Small intestine (tissue), 16 donors: Measurements from ENCODE around the gene MYLK4. TPM values are rescaled to one million over a fixed set of nuclear protein-coding genes. Genes with fewer than 3 reads are reported as not detected.

ENCODE experiments used
- DNase-seq, 2 donors: peaks; one replicate each; pipeline versions ENCODE4 v3.0.0 to v3.0.0-alpha.2; 2013
- FAIRE-seq: peaks from 2 replicates; lab custom pipeline; 2012; peaks lifted over from hg19 to GRCh38; lab: Jason Lieb, UNC
- H3K27ac ChIP-seq, 3 donors: one replicate each; pipeline ENCODE4 v1.5.1; 2013; ENCODE audit warnings: low read length in 2 of 3, mild to moderate bottlenecking in 2 of 3, control low read depth in 1 of 3, inconsistent platforms in 1 of 3, low read depth in 1 of 3, moderate library complexity in 1 of 3
- H3K27me3 ChIP-seq, 3 donors: one replicate each; pipeline ENCODE4 v1.6.1; 2013; ENCODE audit warnings: low read length in 3 of 3, inconsistent platforms in 1 of 3; ENCODE audit not compliant: control insufficient read depth in 3 of 3, insufficient read depth in 3 of 3
- H3K36me3 ChIP-seq, 3 donors: one replicate each; pipeline ENCODE4 v1.6.1; 2013; ENCODE audit warnings: low read length in 3 of 3, inconsistent platforms in 1 of 3, low read depth in 1 of 3, mild to moderate bottlenecking in 1 of 3, moderate library complexity in 1 of 3; ENCODE audit not compliant: control insufficient read depth in 3 of 3, insufficient read depth in 2 of 3
- H3K4me1 ChIP-seq, 3 donors: one replicate each; pipeline ENCODE4 v1.6.1; 2013; ENCODE audit warnings: low read length in 2 of 3, inconsistent platforms in 1 of 3, low read depth in 1 of 3, mild to moderate bottlenecking in 1 of 3, moderate library complexity in 1 of 3; ENCODE audit not compliant: control insufficient read depth in 3 of 3, insufficient read depth in 2 of 3
- H3K4me3 ChIP-seq, 3 donors: one replicate each; pipeline ENCODE4 v1.5.1; 2013; ENCODE audit warnings: low read length in 3 of 3, control low read depth in 1 of 3, inconsistent platforms in 1 of 3, low read depth in 1 of 3, mild to moderate bottlenecking in 1 of 3, moderate library complexity in 1 of 3
- H3K9me3 ChIP-seq, 2 donors: one replicate each; pipeline ENCODE4 v1.6.1; 2013; ENCODE audit warnings: low read depth in 1 of 2, low read length in 1 of 2; ENCODE audit not compliant: control insufficient read depth in 2 of 2, insufficient read depth in 1 of 2
- WGBS, 3 donors: extraction: QIAGEN DNeasy Blood & Tissue Kit; methylation state at CpG; one replicate each; pipeline ENCODE4 v1.1.7; 2013; 5-methylcytosine and 5-hydroxymethylcytosine counted together
- long read RNA-seq, 10 donors: transcript quantifications; one replicate each; lab custom pipeline, GENCODE V29; 2026
- polyA plus RNA-seq, 4 donors: library from polyadenylated mRNA; stranded (reverse) in 3 of 4; unstranded in 1 of 4; fragments of 200-250 nt in 3 of 4; fragments of 120-200 nt in 1 of 4; gene quantifications; one replicate each; pipeline versions ENCODE4 v1.2.1 to v1.2.3, GENCODE V29; 2013
- donor health status: healthy with polysubstance abuse.
- donor health status: control.
- donor health status: control.
- donor health status: Bipolar disorder and iron deficiency.
- donor health status: healthy.

Gene MYLK4
- under 1 TPM; under 0.01 to 0.37 (median 0.32) TPM for polyA plus RNA-seq
- long read RNA-seq, donor 1, result 0 reads
- long read RNA-seq, donor 2, result 0 reads
- long read RNA-seq, donor 3, result 0 reads
- long read RNA-seq, donor 4, result 0 reads
- long read RNA-seq, donor 5, result 0 reads
- long read RNA-seq, donor 6, result 0 reads
- long read RNA-seq, donor 7, result 0 reads
- long read RNA-seq, donor 8, partial matches to known transcripts, result 9 of 9 reads
- long read RNA-seq, donor 8, other reads (novel, unspliced or antisense), result 0 of 9 reads
- long read RNA-seq, donor 9, result 0 reads
- long read RNA-seq, donor 10, result 0 reads

DNA sequence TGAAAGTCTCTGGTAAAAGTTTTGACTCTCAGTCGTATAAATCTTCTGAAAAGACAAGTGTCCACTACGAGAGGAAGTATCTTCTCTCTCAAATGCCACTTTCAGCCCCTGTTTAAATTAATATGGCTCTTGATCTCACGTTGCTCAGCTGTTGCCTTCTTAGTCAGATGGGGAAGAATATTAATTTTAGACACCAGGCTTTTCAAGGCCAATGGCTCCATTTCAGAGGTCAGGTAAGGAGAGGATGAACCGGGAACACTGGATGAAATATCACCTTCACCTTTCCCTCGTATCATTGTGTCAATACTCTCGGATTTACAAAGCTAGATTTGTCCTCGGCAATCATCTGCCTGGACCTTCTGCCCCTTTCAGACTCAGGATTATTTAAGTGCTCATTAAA lies at the start of gene MYLK4:
Gene MYLK4, minus strand, starts transcription at position 91 of the 400 bp plus-strand sequence. CDS start 1,628 bp downstream, outside the sequence.
- 65 to 79% (median 78%) methylated on average over 7 of the region's 7 CpGs for WGBS, 3 donors

DNA sequence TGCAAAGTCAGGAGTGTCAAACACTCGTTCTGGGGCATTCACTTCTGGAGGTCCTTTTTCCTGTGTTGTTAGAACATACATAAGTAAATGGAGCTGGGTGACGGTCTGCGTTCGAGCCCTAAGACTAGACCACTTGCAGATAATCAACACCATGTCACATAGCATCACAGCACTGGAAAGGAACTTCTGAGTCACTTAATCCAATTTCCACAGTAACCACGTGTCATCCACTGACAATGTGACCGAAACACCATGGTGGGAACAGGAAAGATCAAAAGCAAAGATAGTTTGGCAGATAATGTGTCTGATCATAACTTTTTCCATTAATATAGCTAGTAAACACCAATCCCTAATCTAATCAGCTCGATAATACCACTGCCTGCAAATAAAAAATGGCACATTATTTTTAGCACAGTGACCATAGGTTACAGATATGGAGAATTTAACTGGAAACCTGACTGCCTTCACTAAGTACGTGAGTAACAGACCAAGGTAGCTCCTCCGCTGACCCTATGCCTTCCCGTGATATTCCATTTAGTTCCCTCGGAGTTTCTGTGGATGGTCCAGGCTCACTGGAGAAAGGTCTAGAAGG lies 49.3 kb upstream of the MYLK4 start:
- Histone ChIP-seq H3K36me3 (peaks cover 0 to 11% (median 0%) of the 10 kb centered on the region in 3 donors), H3K4me1 (peaks cover 0 to 14% (median 0%) of the 10 kb centered on the region in 3 donors), H3K27ac (no peak overlapping the region), H3K9me3 (no peaks in the 10 kb centered on the region), H3K27me3 (no peaks in the 10 kb centered on the region), H3K4me3 (no peak overlapping the region)
- WGBS, 3 donors, result 70 to 73% (median 71%) methylated on average over 11 of the region's 11 CpGs
- DNase-seq, result no peak
- FAIRE-seq, result no peak

More for the DNA sequence above, at the start of gene MYLK4:
- Histone ChIP-seq H3K36me3 (no peaks in the 10 kb centered on the region), H3K4me3 (no peak within 1 kb of the TSS), H3K4me1 (no peaks in the 10 kb centered on the region), H3K9me3 (no peaks in the 10 kb centered on the region), H3K27me3 (no peaks in the 10 kb centered on the region), H3K27ac (no peak within 1 kb of the TSS)
- no peak for DNase-seq
- no peak for FAIRE-seq

DNA sequence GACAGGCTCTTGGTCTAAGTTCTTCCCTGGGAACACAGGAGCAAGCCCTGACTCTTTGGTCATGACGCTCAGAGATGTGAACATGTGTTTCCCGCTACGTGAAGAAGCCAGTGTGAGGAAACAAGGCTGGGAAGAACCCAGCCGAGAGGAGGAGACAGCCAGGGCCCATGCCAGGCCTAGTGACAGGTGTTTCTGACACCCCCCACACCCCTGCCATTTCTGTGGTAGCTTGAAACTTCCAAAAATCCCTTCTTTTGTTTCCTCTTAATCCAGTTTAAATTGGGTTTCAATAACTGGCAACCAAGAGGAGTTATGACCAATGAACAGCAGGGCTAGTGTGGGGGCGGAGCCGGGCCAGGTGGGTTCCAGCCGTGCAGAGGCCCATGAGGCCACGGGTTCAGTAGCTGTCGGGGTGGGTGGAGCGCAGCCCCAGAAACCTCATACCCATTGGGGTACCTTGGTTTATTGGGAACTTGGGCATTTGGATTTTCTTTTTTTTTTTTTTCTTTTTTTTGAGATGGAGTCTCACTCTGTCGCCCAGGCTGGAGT lies 47.9 kb upstream of the MYLK4 start:
- DNase-seq (no peak), FAIRE-seq (no peak)
- H3K27me3 ChIP-seq, result no peaks in the 10 kb centered on the region
- H3K36me3 ChIP-seq, result peaks cover 0 to 11% (median 0%) of the 10 kb centered on the region in 3 donors
- 80 to 90% (median 82%) methylated on average over 11 of the region's 11 CpGs for WGBS, 3 donors
- no peak overlapping the region for H3K27ac ChIP-seq
- no peaks in the 10 kb centered on the region for H3K9me3 ChIP-seq
- H3K4me3 ChIP-seq, result no peak overlapping the region
- H3K4me1 ChIP-seq, result peaks cover 0 to 22% (median 2%) of the 10 kb centered on the region in 3 donors

DNA sequence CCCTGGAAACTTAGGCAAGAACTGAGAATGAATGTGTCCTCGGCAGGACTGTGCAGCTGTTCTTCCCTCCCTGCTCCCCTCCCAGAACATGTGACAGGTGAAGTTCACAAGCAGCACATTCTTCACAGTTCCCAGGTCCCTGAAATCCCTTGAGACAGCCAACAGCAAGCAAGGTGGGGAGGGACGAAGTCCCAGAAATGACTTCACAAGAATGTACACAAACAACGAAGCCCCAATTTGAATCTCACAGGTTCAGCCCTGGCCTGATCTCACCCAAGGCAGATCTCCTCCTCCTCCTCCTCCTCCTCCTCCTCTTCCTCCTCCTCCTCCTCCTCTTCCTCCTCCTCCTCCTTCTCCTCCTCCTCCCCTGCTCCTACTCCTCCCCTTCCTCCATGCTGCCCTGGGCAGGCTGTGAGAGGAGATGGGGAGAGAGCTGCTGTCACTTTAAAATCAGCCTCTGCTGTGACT lies 46.9 kb upstream of the MYLK4 start:
- Histone ChIP-seq H3K9me3 (no peaks in the 10 kb centered on the region), H3K27ac (peak overlapping the region in 1 of 3 donors; percentile 37), H3K36me3 (peaks cover 0 to 11% (median 0%) of the 10 kb centered on the region in 3 donors), H3K27me3 (no peaks in the 10 kb centered on the region), H3K4me3 (no peak overlapping the region), H3K4me1 (peaks cover 0 to 26% (median 4%) of the 10 kb centered on the region in 3 donors)
- no peak for FAIRE-seq
- DNase-seq, result peak; percentile 59 to 85
- WGBS, 3 donors, result 6 to 42% (median 22%) methylated on average over 3 of the region's 3 CpGs

DNA sequence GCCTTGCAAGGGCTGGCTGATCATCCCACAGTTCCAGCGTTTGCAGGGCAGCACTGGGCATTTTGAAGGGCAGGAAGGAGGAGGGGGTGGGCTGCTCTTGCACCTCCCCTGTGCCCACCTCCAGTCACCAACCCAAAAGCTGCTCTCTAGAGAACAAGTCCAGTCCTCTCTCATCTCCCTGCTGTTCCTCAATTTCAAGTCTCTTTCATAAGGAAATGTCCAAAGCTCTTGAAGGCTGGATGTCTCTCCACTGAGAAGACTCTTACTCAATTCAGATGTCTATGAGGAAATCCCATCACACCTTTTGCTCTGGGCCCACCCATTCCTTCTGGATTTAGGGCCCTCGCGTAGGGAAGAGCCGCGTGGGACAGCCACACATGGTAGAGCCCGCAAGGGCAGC lies 46.1 kb upstream of the MYLK4 start:
- no peaks in the 10 kb centered on the region for H3K27me3 ChIP-seq
- H3K9me3 ChIP-seq, result no peaks in the 10 kb centered on the region
- peaks cover 0 to 11% (median 0%) of the 10 kb centered on the region in 3 donors for H3K36me3 ChIP-seq
- no peak overlapping the region for H3K4me3 ChIP-seq
- 66 to 72% (median 71%) methylated on average over 6 of the region's 6 CpGs for WGBS, 3 donors
- peaks cover 0 to 26% (median 4%) of the 10 kb centered on the region in 3 donors for H3K4me1 ChIP-seq
- no peak for FAIRE-seq
- no peak for DNase-seq
- H3K27ac ChIP-seq, result peak overlapping the region in 1 of 3 donors; percentile 37

DNA sequence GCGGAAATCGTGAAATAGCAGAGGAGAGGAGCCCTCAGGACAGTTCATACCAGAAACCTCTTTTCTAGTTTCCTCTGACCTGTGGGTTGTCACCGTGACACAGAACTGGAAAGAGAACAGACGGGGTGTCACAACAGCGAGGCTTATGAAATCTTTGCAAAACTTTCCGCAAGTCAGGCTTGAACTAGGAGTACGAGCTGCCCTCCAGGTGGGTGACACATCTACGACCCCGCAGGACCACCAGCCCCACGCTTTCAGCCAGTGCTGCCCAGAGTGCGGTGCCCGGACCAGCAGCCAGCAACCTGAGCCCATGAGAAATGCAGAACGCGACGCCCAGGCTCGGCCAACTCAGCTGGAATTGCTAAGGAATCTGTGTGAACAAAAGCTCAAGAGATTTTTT lies 45.2 kb upstream of the MYLK4 start:
- no peak for DNase-seq
- WGBS, 3 donors, result 89 to 92% (median 92%) methylated on average over 16 of the region's 16 CpGs
- Histone ChIP-seq H3K9me3 (no peaks in the 10 kb centered on the region), H3K27me3 (no peaks in the 10 kb centered on the region), H3K27ac (no peak overlapping the region), H3K4me1 (peaks cover 0 to 31% (median 4%) of the 10 kb centered on the region in 3 donors), H3K36me3 (peaks cover 0 to 8% (median 0%) of the 10 kb centered on the region in 3 donors), H3K4me3 (no peak overlapping the region)
- no peak for FAIRE-seq

DNA sequence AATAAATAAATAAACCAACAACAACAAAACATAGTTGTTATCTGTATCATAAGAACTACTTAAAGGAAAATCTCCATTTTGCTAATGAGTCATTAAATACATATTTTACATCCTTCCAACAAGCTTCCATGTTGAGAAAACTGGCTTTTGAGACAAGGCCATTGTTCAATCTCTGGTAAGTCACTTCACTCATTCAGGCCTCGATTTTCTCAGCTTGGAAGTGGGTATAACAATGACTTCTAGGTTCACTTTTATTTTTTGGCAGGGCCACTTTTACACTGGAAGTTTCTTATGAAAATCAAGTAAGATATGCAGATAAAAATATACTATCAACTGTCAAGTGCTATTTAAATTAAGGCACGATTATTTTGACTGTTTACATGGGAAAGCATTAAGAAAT lies 44.4 kb upstream of the MYLK4 start:
- no peak for DNase-seq
- Histone ChIP-seq H3K27me3 (no peaks in the 10 kb centered on the region), H3K4me1 (peaks cover 0 to 31% (median 4%) of the 10 kb centered on the region in 3 donors), H3K36me3 (peaks cover 0 to 7% (median 0%) of the 10 kb centered on the region in 3 donors), H3K9me3 (no peaks in the 10 kb centered on the region), H3K4me3 (no peak overlapping the region), H3K27ac (no peak overlapping the region)
- FAIRE-seq, result no peak
- 81 to 84% (median 82%) methylated on average over 2 of the region's 2 CpGs for WGBS, 3 donors

DNA sequence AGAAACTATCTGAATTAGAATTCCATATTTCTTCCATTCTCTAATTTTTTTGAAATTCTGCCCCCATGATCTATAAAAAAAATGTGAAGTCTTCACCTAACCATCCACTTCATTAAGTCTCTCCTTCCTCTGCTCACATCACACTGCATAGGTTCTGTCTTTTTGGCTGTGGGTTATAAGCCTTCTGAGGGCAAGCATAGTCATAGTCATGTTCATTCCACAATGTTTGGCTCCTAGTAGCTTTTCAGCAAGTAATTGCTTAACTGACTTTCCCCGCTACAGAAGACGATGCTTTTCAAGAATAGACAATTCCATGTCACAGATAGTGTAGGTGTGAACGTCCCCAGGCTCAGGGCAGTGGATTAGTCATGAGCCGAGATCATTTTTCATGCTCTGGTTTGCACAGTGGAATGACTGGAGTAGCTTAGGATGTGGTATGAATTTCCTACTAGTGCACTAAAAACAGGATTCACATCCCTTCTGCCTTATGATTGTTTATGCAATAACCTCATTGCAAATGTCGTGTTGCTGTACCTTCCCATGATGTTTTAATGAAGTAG lies 43.5 kb upstream of the MYLK4 start:
- H3K27ac ChIP-seq, result peak overlapping the region in 1 of 3 donors; percentile 23
- H3K27me3 ChIP-seq, result no peaks in the 10 kb centered on the region
- no peak for DNase-seq
- no peak overlapping the region for H3K4me3 ChIP-seq
- H3K36me3 ChIP-seq, result peaks cover 0 to 7% (median 0%) of the 10 kb centered on the region in 3 donors
- H3K9me3 ChIP-seq, result no peaks in the 10 kb centered on the region
- peaks cover 0 to 31% (median 4%) of the 10 kb centered on the region in 3 donors for H3K4me1 ChIP-seq
- 86 to 90% (median 87%) methylated on average over 5 of the region's 5 CpGs for WGBS, 3 donors
- no peak for FAIRE-seq
